Measurements from ENCODE around the gene TSKS. TPM values are rescaled to one million over a fixed set of nuclear protein-coding genes. Genes with fewer than 3 reads are reported as not detected.

Gene TSKS
- total and polyA plus RNA-seq, 9 donors, result 0.24 to 1.8 (median 0.69) TPM

DNA sequence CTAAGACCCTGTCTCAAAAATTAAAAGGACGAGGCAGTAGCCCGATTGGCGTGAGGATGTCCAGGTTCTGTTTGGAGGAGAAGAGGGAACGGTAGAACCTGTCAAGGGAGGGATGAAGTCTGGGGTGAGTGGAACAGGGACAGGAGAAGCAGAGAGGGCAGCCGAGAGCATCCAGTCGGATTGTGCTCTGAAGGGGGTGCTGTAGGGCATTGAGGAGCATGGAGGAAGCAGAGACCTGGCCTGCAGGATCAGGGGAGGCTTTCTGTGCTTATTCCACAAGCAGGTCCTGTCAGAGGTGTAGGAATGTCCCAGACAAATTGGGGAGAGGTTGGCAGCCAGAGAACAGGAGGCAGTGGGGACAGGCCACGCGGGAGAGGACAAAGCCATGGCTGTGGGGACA lies 17.8 kb upstream of the TSKS start:
- H3K36me3 ChIP-seq (ENCODE audit: control insufficient read depth, insufficient read depth, low read length), result peaks cover 43% of the 10 kb centered on the region
- no peak overlapping the region for H3K27ac ChIP-seq (ENCODE audit: low read length)
- 69% methylated on average over 8 of the region's 8 CpGs for WGBS (ENCODE audit: insufficient coverage)
- H3K9me3 ChIP-seq (replicated peaks; ENCODE audit: control insufficient read depth, low read depth, low read length), result no peaks in the 10 kb centered on the region
- H3K4me3 ChIP-seq (ENCODE audit: low read length), result no peak overlapping the region
- H3K4me1 ChIP-seq (ENCODE audit: control insufficient read depth, insufficient read depth, low read length), result no peaks in the 10 kb centered on the region
- H3K27me3 ChIP-seq (ENCODE audit: control insufficient read depth, insufficient read depth, low read length), result no peaks in the 10 kb centered on the region
- no peak for DNase-seq

- WGBS (ENCODE audit: insufficient coverage), result 76% methylated on average over 8 of the region's 11 CpGs
- Histone ChIP-seq H3K4me3 (ENCODE audit: low read length) (no peak overlapping the region), H3K27ac (ENCODE audit: low read length) (no peak overlapping the region), H3K36me3 (ENCODE audit: control insufficient read depth, insufficient read depth, low read length) (peaks cover 38% of the 10 kb centered on the region), H3K4me1 (ENCODE audit: control insufficient read depth, insufficient read depth, low read length) (no peaks in the 10 kb centered on the region), H3K27me3 (ENCODE audit: control insufficient read depth, insufficient read depth, low read length) (no peaks in the 10 kb centered on the region), H3K9me3 (replicated peaks; ENCODE audit: control insufficient read depth, low read depth, low read length) (no peaks in the 10 kb centered on the region)
- no peak for DNase-seq
These were observed 16.8 kb upstream of the TSKS start for GRCh38 chr19:49779731-49780555.

DNA sequence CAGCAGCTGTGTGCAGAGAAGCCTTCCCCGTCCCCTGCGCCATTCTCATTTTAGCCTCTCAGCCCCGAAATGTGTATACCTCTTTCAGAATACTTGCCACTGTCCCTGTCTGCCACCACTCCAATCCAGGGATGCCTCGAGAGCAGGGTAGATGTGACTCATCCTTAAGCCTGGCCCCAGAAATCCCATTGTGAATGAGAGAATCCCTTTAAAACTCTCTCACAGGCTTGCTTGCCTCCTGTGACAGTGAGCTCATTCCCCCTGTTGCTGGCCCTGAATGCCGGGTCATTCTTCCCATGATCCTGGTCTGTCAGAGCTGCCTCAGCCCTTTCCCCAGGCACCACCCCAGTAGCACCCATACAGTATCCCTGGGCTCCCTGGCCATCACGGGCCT lies 13.3 kb upstream of the TSKS start:
- WGBS (ENCODE audit: insufficient coverage), result 86% methylated on average over 6 of the region's 6 CpGs
- H3K36me3 ChIP-seq (ENCODE audit: control insufficient read depth, insufficient read depth, low read length), result peaks cover 23% of the 10 kb centered on the region

GRCh38 chr19:49775742-49776370 lies 12.8 kb upstream of the TSKS start:
- Histone ChIP-seq H3K27me3 (ENCODE audit: control insufficient read depth, insufficient read depth, low read length) (no peaks in the 10 kb centered on the region), H3K9me3 (replicated peaks; ENCODE audit: control insufficient read depth, low read depth, low read length) (no peaks in the 10 kb centered on the region), H3K4me3 (ENCODE audit: low read length) (no peak overlapping the region), H3K4me1 (ENCODE audit: control insufficient read depth, insufficient read depth, low read length) (peaks cover 3% of the 10 kb centered on the region), H3K27ac (ENCODE audit: low read length) (no peak overlapping the region), H3K36me3 (ENCODE audit: control insufficient read depth, insufficient read depth, low read length) (peaks cover 23% of the 10 kb centered on the region)
- WGBS (ENCODE audit: insufficient coverage), result 90% methylated on average over 19 of the region's 20 CpGs
- DNase-seq, result no peak

More for the DNA sequence above, 13.3 kb upstream of the TSKS start:
- Histone ChIP-seq H3K4me1 (ENCODE audit: control insufficient read depth, insufficient read depth, low read length) (peaks cover 3% of the 10 kb centered on the region), H3K9me3 (replicated peaks; ENCODE audit: control insufficient read depth, low read depth, low read length) (no peaks in the 10 kb centered on the region), H3K4me3 (ENCODE audit: low read length) (no peak overlapping the region), H3K27me3 (ENCODE audit: control insufficient read depth, insufficient read depth, low read length) (no peaks in the 10 kb centered on the region), H3K27ac (ENCODE audit: low read length) (no peak overlapping the region)
- DNase-seq, result no peak

GRCh38 chr19:49774969-49775368 lies 11.9 kb upstream of the TSKS start:
- no peaks in the 10 kb centered on the region for H3K9me3 ChIP-seq (replicated peaks; ENCODE audit: control insufficient read depth, low read depth, low read length)
- WGBS (ENCODE audit: insufficient coverage), result 83% methylated on average over 2 of the region's 8 CpGs
- no peak for DNase-seq

GRCh38 chr19:49773663-49774350 lies 10.7 kb upstream of the TSKS start:
- no peak overlapping the region for H3K27ac ChIP-seq (ENCODE audit: low read length)
- 60% methylated on average over 8 of the region's 8 CpGs for WGBS (ENCODE audit: insufficient coverage)
- no peak for DNase-seq

More at GRCh38 chr19:49774969-49775368, 11.9 kb upstream of the TSKS start:
- peaks cover 3% of the 10 kb centered on the region for H3K4me1 ChIP-seq (ENCODE audit: control insufficient read depth, insufficient read depth, low read length)
- no peaks in the 10 kb centered on the region for H3K27me3 ChIP-seq (ENCODE audit: control insufficient read depth, insufficient read depth, low read length)
- no peak overlapping the region for H3K27ac ChIP-seq (ENCODE audit: low read length)
- H3K4me3 ChIP-seq (ENCODE audit: low read length), result no peak overlapping the region
- H3K36me3 ChIP-seq (ENCODE audit: control insufficient read depth, insufficient read depth, low read length), result peaks cover 22% of the 10 kb centered on the region

GRCh38 chr19:49772850-49773432 lies 9.8 kb upstream of the TSKS start:
- WGBS (ENCODE audit: insufficient coverage), result 92% methylated on average over 6 of the region's 10 CpGs
- H3K9me3 ChIP-seq (replicated peaks; ENCODE audit: control insufficient read depth, low read depth, low read length), result no peaks in the 10 kb centered on the region
- peaks cover 26% of the 10 kb centered on the region for H3K36me3 ChIP-seq (ENCODE audit: control insufficient read depth, insufficient read depth, low read length)
- H3K27ac ChIP-seq (ENCODE audit: low read length), result no peak overlapping the region
- no peaks in the 10 kb centered on the region for H3K27me3 ChIP-seq (ENCODE audit: control insufficient read depth, insufficient read depth, low read length)
- no peak overlapping the region for H3K4me3 ChIP-seq (ENCODE audit: low read length)
- no peak for DNase-seq
- peaks cover 7% of the 10 kb centered on the region for H3K4me1 ChIP-seq (ENCODE audit: control insufficient read depth, insufficient read depth, low read length)

More at GRCh38 chr19:49773663-49774350, 10.7 kb upstream of the TSKS start:
- Histone ChIP-seq H3K4me3 (ENCODE audit: low read length) (no peak overlapping the region), H3K36me3 (ENCODE audit: control insufficient read depth, insufficient read depth, low read length) (peaks cover 22% of the 10 kb centered on the region), H3K27me3 (ENCODE audit: control insufficient read depth, insufficient read depth, low read length) (no peaks in the 10 kb centered on the region), H3K9me3 (replicated peaks; ENCODE audit: control insufficient read depth, low read depth, low read length) (no peaks in the 10 kb centered on the region), H3K4me1 (ENCODE audit: control insufficient read depth, insufficient read depth, low read length) (peaks cover 3% of the 10 kb centered on the region)

- 86% methylated on average over 10 of the region's 13 CpGs for WGBS (ENCODE audit: insufficient coverage)
These were observed 8.6 kb upstream of the TSKS start for GRCh38 chr19:49771674-49772139.

DNA sequence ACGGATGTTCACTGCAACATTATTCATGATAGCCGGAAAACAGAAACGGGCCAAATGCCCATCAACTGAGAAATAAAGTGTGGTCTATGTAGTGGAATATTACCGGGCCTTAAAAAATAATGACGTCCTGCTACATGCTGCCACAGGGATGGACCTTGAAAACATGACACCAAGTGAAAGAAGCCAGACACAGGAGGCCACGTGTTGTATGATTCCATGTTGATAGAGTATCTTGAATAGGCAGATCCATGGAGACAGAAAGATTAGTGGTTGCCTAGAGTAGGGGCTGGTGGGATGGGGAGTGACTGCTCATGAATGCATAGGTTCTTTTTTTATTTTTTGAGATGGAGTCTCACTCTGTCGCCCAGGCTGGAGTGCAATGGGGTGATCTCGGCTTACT lies 7.4 kb upstream of the TSKS start:
- WGBS (ENCODE audit: insufficient coverage), result 82% methylated on average over 5 of the region's 8 CpGs
- DNase-seq, result no peak
- Histone ChIP-seq H3K27me3 (ENCODE audit: control insufficient read depth, insufficient read depth, low read length) (no peaks in the 10 kb centered on the region), H3K27ac (ENCODE audit: low read length) (no peak overlapping the region), H3K4me3 (ENCODE audit: low read length) (no peak overlapping the region), H3K9me3 (replicated peaks; ENCODE audit: control insufficient read depth, low read depth, low read length) (no peaks in the 10 kb centered on the region), H3K36me3 (ENCODE audit: control insufficient read depth, insufficient read depth, low read length) (peaks cover 19% of the 10 kb centered on the region), H3K4me1 (ENCODE audit: control insufficient read depth, insufficient read depth, low read length) (peaks cover 19% of the 10 kb centered on the region)

More at GRCh38 chr19:49771674-49772139, 8.6 kb upstream of the TSKS start:
- H3K36me3 ChIP-seq (ENCODE audit: control insufficient read depth, insufficient read depth, low read length), result peaks cover 26% of the 10 kb centered on the region
- no peak overlapping the region for H3K4me3 ChIP-seq (ENCODE audit: low read length)
- DNase-seq, result no peak
- H3K27me3 ChIP-seq (ENCODE audit: control insufficient read depth, insufficient read depth, low read length), result no peaks in the 10 kb centered on the region
- H3K9me3 ChIP-seq (replicated peaks; ENCODE audit: control insufficient read depth, low read depth, low read length), result no peaks in the 10 kb centered on the region
- peaks cover 14% of the 10 kb centered on the region for H3K4me1 ChIP-seq (ENCODE audit: control insufficient read depth, insufficient read depth, low read length)
- no peak overlapping the region for H3K27ac ChIP-seq (ENCODE audit: low read length)
